ENCODE measurements around the gene DCLK3. TPM values are rescaled to one million over a fixed set of nuclear protein-coding genes. Genes with fewer than 3 reads are reported as not detected.

Gene DCLK3
- total RNA-seq, 3 donors from 2014 or later (not counting 1 experiment from before 2014, with no cell fraction given), result not detected

- H3K4me3 ChIP-seq (ENCODE audit: low read length), result no peak overlapping the region
- H3K27ac Mint-ChIP-seq, result no peak overlapping the region
- H3K27me3 ChIP-seq (ENCODE audit: control insufficient read depth, insufficient read depth, low read length), result no peaks in the 10 kb centered on the region
- no peaks in the 10 kb centered on the region for H3K4me1 Mint-ChIP-seq
- no peaks in the 10 kb centered on the region for H3K4me1 ChIP-seq (ENCODE audit: control insufficient read depth, insufficient read depth, low read length)
- no peak for TF ChIP-seq CTCF (IDR thresholded peaks at IDR 0.05)
- no peak overlapping the region for H3K4me3 Mint-ChIP-seq
- peaks cover 0 to 5% of the 10 kb centered on the region in 2 donors for H3K27me3 Mint-ChIP-seq (ENCODE audit: low read depth in 2 of 2)
- H3K36me3 ChIP-seq (ENCODE audit: control insufficient read depth, insufficient read depth, low read length), result no peaks in the 10 kb centered on the region
- no peaks in the 10 kb centered on the region for H3K9me3 ChIP-seq (ENCODE audit: control insufficient read depth, insufficient read depth, low read length)
- H3K36me3 Mint-ChIP-seq, result no peaks in the 10 kb centered on the region
- 88% methylated on average over 8 of the region's 8 CpGs for WGBS (ENCODE audit: insufficient coverage)
- DNase-seq (no peak), ATAC-seq (no peak)
- intact Hi-C loops (cut with micrococcal nuclease), result no loop called here
- no peaks in the 10 kb centered on the region for H3K9me3 Mint-ChIP-seq
- no peak overlapping the region for H3K27ac ChIP-seq (ENCODE audit: low read length)
Observed at GRCh38 chr3:36705015-36705414, 59.3 kb downstream of the DCLK3 start.

GRCh38 chr3:36704280-36704679 lies 60.1 kb downstream of the DCLK3 start:
- Histone ChIP-seq H3K4me3 (ENCODE audit: low read length) (no peak overlapping the region), H3K27me3 (ENCODE audit: control insufficient read depth, insufficient read depth, low read length) (no peaks in the 10 kb centered on the region), H3K27ac (ENCODE audit: low read length) (no peak overlapping the region), H3K9me3 (ENCODE audit: control insufficient read depth, insufficient read depth, low read length) (no peaks in the 10 kb centered on the region), H3K4me1 (ENCODE audit: control insufficient read depth, insufficient read depth, low read length) (no peaks in the 10 kb centered on the region), H3K36me3 (ENCODE audit: control insufficient read depth, insufficient read depth, low read length) (no peaks in the 10 kb centered on the region)
- no peaks in the 10 kb centered on the region for H3K36me3 Mint-ChIP-seq
- DNase-seq (no peak), ATAC-seq (no peak)
- H3K4me1 Mint-ChIP-seq, result no peaks in the 10 kb centered on the region
- no peak for TF ChIP-seq CTCF (IDR thresholded peaks at IDR 0.05)
- intact Hi-C loops (cut with micrococcal nuclease), result no loop called here
- H3K27me3 Mint-ChIP-seq (ENCODE audit: low read depth in 2 of 2), result peaks cover 0 to 5% of the 10 kb centered on the region in 2 donors
- 94% methylated on average over 2 of the region's 4 CpGs for WGBS (ENCODE audit: insufficient coverage)
- H3K27ac Mint-ChIP-seq, result no peak overlapping the region
- H3K9me3 Mint-ChIP-seq, result no peaks in the 10 kb centered on the region
- no peak overlapping the region for H3K4me3 Mint-ChIP-seq

- Histone ChIP-seq H3K27ac (ENCODE audit: low read length) (no peak overlapping the region), H3K4me1 (ENCODE audit: control insufficient read depth, insufficient read depth, low read length) (no peaks in the 10 kb centered on the region), H3K27me3 (ENCODE audit: control insufficient read depth, insufficient read depth, low read length) (no peaks in the 10 kb centered on the region), H3K9me3 (ENCODE audit: control insufficient read depth, insufficient read depth, low read length) (no peaks in the 10 kb centered on the region), H3K4me3 (ENCODE audit: low read length) (no peak overlapping the region), H3K36me3 (ENCODE audit: control insufficient read depth, insufficient read depth, low read length) (no peaks in the 10 kb centered on the region)
- no peaks in the 10 kb centered on the region for H3K9me3 Mint-ChIP-seq
- no peaks in the 10 kb centered on the region for H3K4me1 Mint-ChIP-seq
- H3K27ac Mint-ChIP-seq, result no peak overlapping the region
- DNase-seq (no peak), ATAC-seq (no peak)
- H3K36me3 Mint-ChIP-seq, result no peaks in the 10 kb centered on the region
- peaks cover 0 to 3% of the 10 kb centered on the region in 2 donors for H3K27me3 Mint-ChIP-seq (ENCODE audit: low read depth in 2 of 2)
- no peak for TF ChIP-seq CTCF (IDR thresholded peaks at IDR 0.05)
- intact Hi-C loops (cut with micrococcal nuclease), result no loop called here
- 92% methylated on average over 2 of the region's 2 CpGs for WGBS (ENCODE audit: insufficient coverage)
- H3K4me3 Mint-ChIP-seq, result no peak overlapping the region
Observed at GRCh38 chr3:36701249-36701572, 63.1 kb downstream of the DCLK3 start.

- no peak overlapping the region for H3K27ac Mint-ChIP-seq
- H3K4me3 Mint-ChIP-seq, result no peak overlapping the region
- Histone ChIP-seq H3K27me3 (ENCODE audit: control insufficient read depth, insufficient read depth, low read length) (no peaks in the 10 kb centered on the region), H3K9me3 (ENCODE audit: control insufficient read depth, insufficient read depth, low read length) (no peaks in the 10 kb centered on the region), H3K4me1 (ENCODE audit: control insufficient read depth, insufficient read depth, low read length) (no peaks in the 10 kb centered on the region), H3K36me3 (ENCODE audit: control insufficient read depth, insufficient read depth, low read length) (no peaks in the 10 kb centered on the region), H3K27ac (ENCODE audit: low read length) (no peak overlapping the region), H3K4me3 (ENCODE audit: low read length) (no peak overlapping the region)
- no peaks in the 10 kb centered on the region for H3K4me1 Mint-ChIP-seq
- intact Hi-C loops (cut with micrococcal nuclease), result no loop called here
- ATAC-seq (peak in 1 of 3 donors; percentile 59), DNase-seq (peak in 1 of 2 donors; percentile 53)
- peaks cover 0 to 3% of the 10 kb centered on the region in 2 donors for H3K27me3 Mint-ChIP-seq (ENCODE audit: low read depth in 2 of 2)
- H3K36me3 Mint-ChIP-seq, result no peaks in the 10 kb centered on the region
- TF ChIP-seq CTCF (IDR thresholded peaks at IDR 0.05), result no peak
- no peaks in the 10 kb centered on the region for H3K9me3 Mint-ChIP-seq
- 0% methylated on average over 2 of the region's 3 CpGs for WGBS (ENCODE audit: insufficient coverage)
Observed at GRCh38 chr3:36700537-36701248, 63.7 kb downstream of the DCLK3 start.
